HepG2 (cell line): ENCODE data around the gene SLC5A6. TPM values are rescaled to one million over a fixed set of nuclear protein-coding genes. Genes with fewer than 3 reads are reported as not detected.

Experiments
- ATRX ChIP-seq: sonication (generic); formaldehyde crosslinking; IDR thresholded peaks from 2 replicates; pipeline ENCODE4 v1.4.0; 2020; ENCODE audit warnings: missing genetic modification reagents, borderline replicate concordance
- CAMTA2 ChIP-seq: sonication (generic); formaldehyde crosslinking; IDR thresholded peaks from 2 replicates; pipeline ENCODE4 v1.4.0; 2020; ENCODE audit warnings: mild to moderate bottlenecking, missing genetic modification reagents, borderline replicate concordance
- DPF2 ChIP-seq: sonication (generic); formaldehyde crosslinking; IDR thresholded peaks from 2 replicates; pipeline ENCODE4 v1.4.0; 2020; ENCODE audit warnings: mild to moderate bottlenecking, low read depth, missing genetic modification reagents, borderline replicate concordance
- FOXP1 ChIP-seq, 2 experiments: fragments of 450-650 bp in 1 of 2; IDR thresholded peaks; 2 replicates each; pipeline ENCODE4 v1.6.1; 2017 to 2018; ENCODE audit warnings: antibody characterized with exemption in 1 of 2
- HNRNPH1 ChIP-seq: fragments of 200-400 bp; formaldehyde crosslinking; optimal IDR thresholded peaks from 2 replicates; pipeline ENCODE3; 2017; ENCODE audit warnings: mild to moderate bottlenecking, low read depth, low read length
- KDM5B ChIP-seq: sonication (generic); formaldehyde crosslinking; IDR thresholded peaks from 2 replicates; pipeline ENCODE4 v1.4.0; 2020; ENCODE audit warnings: missing genetic modification reagents, mild to moderate bottlenecking, borderline replicate concordance
- RARA ChIP-seq: IDR thresholded peaks from 2 replicates; pipeline ENCODE4 v1.6.1; 2016; ENCODE audit warnings: missing genetic modification reagents, missing compliant biosample characterization
- TOPORS ChIP-seq: sonication (generic); formaldehyde crosslinking; IDR thresholded peaks from 2 replicates; pipeline ENCODE4 v1.8.0; 2023; ENCODE audit warnings: mild to moderate bottlenecking, missing genetic modification reagents
- U2AF1 ChIP-seq: fragments of 200-400 bp; formaldehyde crosslinking; optimal IDR thresholded peaks from 2 replicates; pipeline ENCODE3; 2017; ENCODE audit warnings: mild to moderate bottlenecking, low read depth, low read length
- USF2 ChIP-seq, 2 experiments: sonication (generic) in 1 of 2; formaldehyde crosslinking in 1 of 2; IDR thresholded peaks; 2 replicates each; pipeline versions ENCODE4 v1.5.1 to v1.6.1; 2011 to 2020; ENCODE audit warnings: borderline replicate concordance in 1 of 2, low read depth in 1 of 2, low read length in 1 of 2, mild to moderate bottlenecking in 1 of 2, missing genetic modification reagents in 1 of 2, moderate library complexity in 1 of 2
- ZNF292 ChIP-seq: sonication (generic); formaldehyde crosslinking; IDR thresholded peaks from 2 replicates; pipeline ENCODE4 v1.8.1; 2022; ENCODE audit warnings: mild to moderate bottlenecking, low read depth, missing genetic modification reagents, borderline replicate concordance
- ZNF317 ChIP-seq: sonication (generic); formaldehyde crosslinking; IDR thresholded peaks from 2 replicates; pipeline ENCODE4 v1.5.0; 2020; ENCODE audit warnings: mild to moderate bottlenecking, missing genetic modification reagents
- ZNF362 ChIP-seq: sonication (generic); formaldehyde crosslinking; IDR thresholded peaks from 2 replicates; pipeline ENCODE4 v1.4.0; 2020; ENCODE audit warnings: missing genetic modification reagents, mild to moderate bottlenecking, borderline replicate concordance
- ZNF570 ChIP-seq: sonication (generic); formaldehyde crosslinking; IDR thresholded peaks from 2 replicates; pipeline ENCODE4 v1.4.0; 2020; ENCODE audit warnings: mild to moderate bottlenecking, missing genetic modification reagents, borderline replicate concordance
- ZNF790 ChIP-seq: sonication (generic); formaldehyde crosslinking; IDR thresholded peaks from 2 replicates; pipeline ENCODE4 v1.8.0; 2022; ENCODE audit warnings: missing genetic modification reagents, mild to moderate bottlenecking, borderline replicate concordance
- ZSCAN29 ChIP-seq: sonication (generic); formaldehyde crosslinking; conservative IDR thresholded peaks from 2 replicates; pipeline ENCODE4 v1.4.0; 2020; ENCODE audit warnings: mild to moderate bottlenecking, missing genetic modification reagents
- ZSCAN30 ChIP-seq: sonication (generic); formaldehyde crosslinking; IDR thresholded peaks from 2 replicates; pipeline ENCODE4 v1.5.0; 2020; ENCODE audit warnings: mild to moderate bottlenecking, missing genetic modification reagents
- polyA plus RNA-seq, 8 experiments: library from polyadenylated mRNA; depleted of rRNA in 3 of 8; stranded (reverse) in 7 of 8; unstranded in 1 of 8; fragments of >200 nt; fragmentation: Illumina TruSeq in 4 of 8; extraction: Trizol in 4 of 8; gene quantifications; 2 replicates each; pipeline versions ENCODE4 v1.2.1 to v1.2.3, GENCODE V29; 2011 to 2016; ENCODE audit warnings: low read depth in 4 of 8, missing spikeins in 1 of 8, mixed read lengths in 1 of 8; ENCODE audit not compliant: insufficient read depth in 1 of 8
- total RNA-seq, 5 experiments: library from RNA; depleted of rRNA; stranded (reverse); fragments of >200 nt; fragmentation: Illumina TruSeq; extraction: Trizol; gene quantifications; 2 replicates each; pipeline ENCODE4 v1.2.3, GENCODE V29; 2016; ENCODE audit warnings: low read depth in 1 of 5
- TF ChIP-seq, protein P1 (sequence below): IDR thresholded peaks from 2 replicates; pipeline ENCODE4 v1.6.1; 2016; ENCODE audit warnings: low read depth, control low read depth
- TF ChIP-seq, protein P2 (sequence below), 2 experiments: fragments of 450-650 bp in 1 of 2; sonication (generic) in 1 of 2; formaldehyde crosslinking; IDR thresholded peaks; 2 replicates each; pipeline versions ENCODE4 v1.5.0 to v1.8.0; 2020 to 2022; ENCODE audit warnings: mild to moderate bottlenecking in 1 of 2, missing genetic modification reagents in 1 of 2

The SLC5A6 gene
- total and polyA plus RNA-seq, 2 of the 13 experiments (the other 11 are each of a cell fraction or from before 2014, with no cell fraction given), result 135 to 417 TPM

DNA sequence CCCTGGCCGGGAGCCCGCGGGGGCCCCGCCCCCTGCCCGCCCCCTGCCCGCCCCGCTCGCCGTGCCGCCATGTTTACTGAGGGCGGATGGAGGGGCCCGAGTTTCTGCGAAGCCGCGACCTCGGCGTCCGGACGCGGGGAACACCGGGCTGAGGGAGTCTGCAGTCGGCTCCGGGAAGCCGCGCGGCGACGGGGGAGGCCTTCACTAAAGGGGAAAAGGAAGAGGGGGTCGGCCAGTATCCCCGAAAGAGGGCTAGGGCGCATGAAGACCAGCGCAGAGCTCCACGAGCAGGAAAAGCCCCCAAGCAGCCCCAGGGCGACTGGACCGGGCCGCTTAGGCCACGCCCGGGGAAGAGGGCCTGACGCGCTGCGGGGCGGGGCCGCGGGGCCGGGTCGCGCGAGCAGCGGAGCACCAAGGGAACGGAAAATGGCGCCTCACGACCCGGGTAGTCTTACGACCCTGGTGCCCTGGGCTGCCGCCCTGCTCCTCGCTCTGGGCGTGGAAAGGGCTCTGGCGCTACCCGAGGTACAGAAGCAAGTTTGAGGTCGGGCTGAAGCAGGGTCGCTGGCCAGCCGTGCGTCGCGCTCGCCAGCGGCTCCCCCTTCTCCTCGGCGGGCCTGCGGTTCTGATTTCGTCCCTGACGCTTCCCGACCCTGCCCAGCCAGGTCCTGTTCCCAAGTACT lies at the start of gene SLC5A6, which contains the start of gene ATRAID (continued):
- TF ChIP-seq USF2 (IDR thresholded peaks at IDR 0.05; ENCODE audit: low read depth, low read length), result no peak
- no peak; the same call in 1 of the 2 replicates for TF ChIP-seq USF2 (CRISPR knock-in tag; IDR thresholded peaks at IDR 0.05; ENCODE audit: borderline replicate concordance)
- TF ChIP-seq RARA, result no peak; the same call in 1 of the 2 replicates
- no peak for TF ChIP-seq ZSCAN29
- TF ChIP-seq ZNF362, result peak; percentile 32; the same call in 1 of the 2 replicates
- TF ChIP-seq, protein P1, sequence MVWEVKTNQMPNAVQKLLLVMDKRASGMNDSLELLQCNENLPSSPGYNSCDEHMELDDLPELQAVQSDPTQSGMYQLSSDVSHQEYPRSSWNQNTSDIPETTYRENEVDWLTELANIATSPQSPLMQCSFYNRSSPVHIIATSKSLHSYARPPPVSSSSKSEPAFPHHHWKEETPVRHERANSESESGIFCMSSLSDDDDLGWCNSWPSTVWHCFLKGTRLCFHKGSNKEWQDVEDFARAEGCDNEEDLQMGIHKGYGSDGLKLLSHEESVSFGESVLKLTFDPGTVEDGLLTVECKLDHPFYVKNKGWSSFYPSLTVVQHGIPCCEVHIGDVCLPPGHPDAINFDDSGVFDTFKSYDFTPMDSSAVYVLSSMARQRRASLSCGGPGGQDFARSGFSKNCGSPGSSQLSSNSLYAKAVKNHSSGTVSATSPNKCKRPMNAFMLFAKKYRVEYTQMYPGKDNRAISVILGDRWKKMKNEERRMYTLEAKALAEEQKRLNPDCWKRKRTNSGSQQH, result peak; percentile 31; the same call in 1 of the 2 replicates
- TF ChIP-seq ZNF570, result no peak
- TF ChIP-seq DPF2, result no peak
- peak; percentile 82; the same call in 1 of the 2 replicates for TF ChIP-seq ZNF790 (CRISPR knock-in tag)
- peak; percentile 83; the same call in 1 of the 2 replicates for TF ChIP-seq KDM5B (CRISPR knock-in tag)
- peak; percentile 53 for TF ChIP-seq U2AF1
- TF ChIP-seq, protein P2, sequence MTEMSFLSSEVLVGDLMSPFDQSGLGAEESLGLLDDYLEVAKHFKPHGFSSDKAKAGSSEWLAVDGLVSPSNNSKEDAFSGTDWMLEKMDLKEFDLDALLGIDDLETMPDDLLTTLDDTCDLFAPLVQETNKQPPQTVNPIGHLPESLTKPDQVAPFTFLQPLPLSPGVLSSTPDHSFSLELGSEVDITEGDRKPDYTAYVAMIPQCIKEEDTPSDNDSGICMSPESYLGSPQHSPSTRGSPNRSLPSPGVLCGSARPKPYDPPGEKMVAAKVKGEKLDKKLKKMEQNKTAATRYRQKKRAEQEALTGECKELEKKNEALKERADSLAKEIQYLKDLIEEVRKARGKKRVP (CRISPR knock-in tag; IDR thresholded peaks at IDR 0.05), result peak in 1 of 2 experiments; percentile 41; a peak in 1 of 4 replicates
- TF ChIP-seq FOXP1 (IDR thresholded peaks at IDR 0.05), result no peak
- no peak for TF ChIP-seq FOXP1 (CRISPR knock-in tag; IDR thresholded peaks at IDR 0.05)
- no peak; the same call in 1 of the 2 replicates for TF ChIP-seq ZNF292
- no peak for TF ChIP-seq ATRX
- peak; percentile 71; the same call in 1 of the 2 replicates for TF ChIP-seq ZSCAN30
- TF ChIP-seq TOPORS (CRISPR knock-in tag), result peak; percentile 91; the same call in 1 of the 2 replicates
- no peak; the same call in 1 of the 2 replicates for TF ChIP-seq CAMTA2 (CRISPR knock-in tag)
- TF ChIP-seq HNRNPH1, result peak; percentile 36
- TF ChIP-seq ZNF317, result peak; percentile 39; the same call in 1 of the 2 replicates
